GM19372 (cell line): ENCODE measurements around the gene ACSL6.

Experiments used
- ATAC-seq: cut with Tn5 transposase; IDR thresholded peaks from one replicate; pipeline ENCODE4 v1.9.1; 2021; ENCODE audit warnings: mild to moderate bottlenecking, low read depth, moderate library complexity; ENCODE audit not compliant: unreplicated experiment

Gene ACSL6

GRCh38 chr5:132049559-132049958, 38.1 kb upstream of the ACSL6 start:
- ATAC-seq: no peak

- no peak for ATAC-seq
These were observed 37.6 kb upstream of the ACSL6 start for GRCh38 chr5:132049093-132049492.

- ATAC-seq: no peak
These were observed 35.4 kb upstream of the ACSL6 start for GRCh38 chr5:132046880-132047299.

GRCh38 chr5:132044207-132044606, 32.7 kb upstream of the ACSL6 start:
- ATAC-seq: no peak

- ATAC-seq: no peak
These were observed 25.9 kb upstream of the ACSL6 start for GRCh38 chr5:132037353-132037752.

GRCh38 chr5:132033122-132033521, 21.7 kb upstream of the ACSL6 start:
- no peak for ATAC-seq

GRCh38 chr5:132032196-132032595, 20.7 kb upstream of the ACSL6 start:
- ATAC-seq: no peak

- ATAC-seq: no peak
These were observed 19.2 kb upstream of the ACSL6 start for GRCh38 chr5:132030610-132031009.

GRCh38 chr5:132029609-132030330, 18.3 kb upstream of the ACSL6 start:
- no peak for ATAC-seq

- no peak for ATAC-seq
These were observed 15.6 kb upstream of the ACSL6 start for GRCh38 chr5:132027027-132027426.

- no peak for ATAC-seq
These were observed 15.1 kb upstream of the ACSL6 start for GRCh38 chr5:132026516-132027008.

GRCh38 chr5:132025403-132025971, 14.0 kb upstream of the ACSL6 start:
- ATAC-seq: no peak

GRCh38 chr5:132024789-132025402, 13.4 kb upstream of the ACSL6 start:
- ATAC-seq: no peak

- ATAC-seq: no peak
These were observed 12.6 kb upstream of the ACSL6 start for GRCh38 chr5:132024117-132024435.

GRCh38 chr5:132023258-132024116, 12.0 kb upstream of the ACSL6 start:
- no peak for ATAC-seq

- ATAC-seq: no peak
These were observed 11.3 kb upstream of the ACSL6 start for GRCh38 chr5:132022737-132023136.

GRCh38 chr5:132021654-132022053, 10.2 kb upstream of the ACSL6 start:
- no peak for ATAC-seq

GRCh38 chr5:132020568-132021339, 9.3 kb upstream of the ACSL6 start:
- peak; percentile 19 for ATAC-seq

GRCh38 chr5:132019857-132020555, 8.5 kb upstream of the ACSL6 start:
- peak; percentile 97 for ATAC-seq

- ATAC-seq: no peak
These were observed 7.9 kb upstream of the ACSL6 start for GRCh38 chr5:132019337-132019736.
